Endodermal cell (in vitro differentiated cells): ENCODE results near the gene CIPC. TPM values are rescaled to one million over a fixed set of nuclear protein-coding genes. Genes with fewer than 3 reads are reported as not detected.

Experiments
- DNase-seq: peaks from one replicate; pipeline ENCODE4 v3.0.0-alpha.2; 2017
- H3K27ac ChIP-seq: 2 replicates; pipeline ENCODE4 v1.5.1; 2013; ENCODE audit warnings: mild to moderate bottlenecking, low read depth, low read length, moderate library complexity
- H3K27me3 ChIP-seq: 2 replicates; pipeline ENCODE4 v1.6.1; 2013; ENCODE audit warnings: mild to moderate bottlenecking, low read length, moderate library complexity; ENCODE audit not compliant: insufficient read depth, control insufficient read depth, poor library complexity, severe bottlenecking
- H3K36me3 ChIP-seq: 2 replicates; pipeline ENCODE4 v1.7.0; 2013; ENCODE audit warnings: mild to moderate bottlenecking, low read length, moderate library complexity; ENCODE audit not compliant: control insufficient read depth, insufficient read depth
- H3K4me1 ChIP-seq: one replicate; pipeline ENCODE4 v1.7.0; 2013; ENCODE audit warnings: low read length; ENCODE audit not compliant: control insufficient read depth, insufficient read depth
- H3K4me3 ChIP-seq: 2 replicates; pipeline ENCODE4 v1.5.1; 2013; ENCODE audit warnings: mild to moderate bottlenecking, low read length, moderate library complexity
- H3K9ac ChIP-seq: 2 replicates; pipeline ENCODE4 v1.6.1; 2013; ENCODE audit warnings: mild to moderate bottlenecking, low read length, moderate library complexity; ENCODE audit not compliant: poor library complexity, severe bottlenecking; ENCODE audit errors: extremely low read depth
- H3K9me3 ChIP-seq: 2 replicates; pipeline ENCODE4 v1.6.1; 2013; ENCODE audit warnings: mild to moderate bottlenecking, low read length, moderate library complexity; ENCODE audit not compliant: control insufficient read depth
- H3K27ac Mint-ChIP-seq: 2 replicates; pipeline ENCODE4 v1.8.0; 2020; ENCODE audit warnings: mixed read lengths
- H3K27me3 Mint-ChIP-seq: 2 replicates; pipeline ENCODE4 v1.8.0; 2021; ENCODE audit warnings: mild to moderate bottlenecking, mixed read lengths; ENCODE audit not compliant: insufficient read depth
- H3K36me3 Mint-ChIP-seq: 2 replicates; pipeline ENCODE4 v1.8.0; 2020; ENCODE audit warnings: low read depth, mixed read lengths
- H3K4me1 Mint-ChIP-seq: 2 replicates; pipeline ENCODE4 v1.8.0; 2020; ENCODE audit warnings: mixed read lengths
- H3K4me3 Mint-ChIP-seq: 2 replicates; pipeline ENCODE4 v1.8.0; 2020; ENCODE audit warnings: mild to moderate bottlenecking, moderate library complexity, mixed read lengths
- H3K9me3 Mint-ChIP-seq: 2 replicates; pipeline ENCODE4 v1.8.0; 2020; ENCODE audit warnings: mild to moderate bottlenecking, mixed read lengths
- WGBS, 2 experiments: methylation state at CpG; one replicate each; pipeline versions ENCODE4 v1.1.5 to v1.1.7; 2013; ENCODE audit warnings: missing lambda C conversion rate in 2 of 2, mixed read lengths in 1 of 2; ENCODE audit not compliant: insufficient coverage in 1 of 2, insufficient read length in 1 of 2; 5-methylcytosine and 5-hydroxymethylcytosine counted together
- total RNA-seq, 2 donors: library from RNA; stranded (reverse); fragmentation: NEBNext Ultra II Directional in 1 of 2; extraction: Animal tissue kit (Norgen Biotek cat#: 25700) in 1 of 2; gene quantifications; 2 replicates in 1 of 2; 3 replicates in 1 of 2; pipeline ENCODE4 v1.2.1, GENCODE V29; 2021
- TF ChIP-seq, protein P1 (sequence below): fragments of 200-600 bp; sonication (generic); conservative IDR thresholded peaks from 2 replicates; pipeline ENCODE4 v1.5.0; 2021; ENCODE audit warnings: antibody characterized with exemption, mild to moderate bottlenecking

The CIPC gene
- total RNA-seq, 2 donors from 2014 or later: 16.2 to 22.5 TPM

DNA sequence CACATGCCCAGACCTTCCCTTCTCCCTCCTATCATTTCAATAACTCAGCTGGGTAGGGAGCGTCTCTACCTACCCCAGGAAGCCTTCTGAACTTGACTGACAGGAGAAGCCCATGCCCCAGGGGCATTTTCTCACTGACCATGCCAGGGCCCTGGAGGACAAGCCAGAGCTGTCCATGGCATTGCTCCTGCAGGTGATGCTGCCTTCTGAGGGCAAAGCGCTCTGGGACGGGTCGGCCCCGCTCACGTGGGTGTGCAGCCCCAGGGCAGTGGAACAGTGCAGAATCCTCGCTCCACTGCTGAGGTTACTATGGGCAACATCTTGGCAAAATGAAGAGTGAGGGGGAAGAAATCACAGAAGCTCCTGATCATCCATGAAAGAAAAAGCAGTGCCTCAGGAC lies 28.5 kb upstream of the CIPC start:
- H3K36me3 Mint-ChIP-seq: no peaks in the 10 kb centered on the region
- no peak for DNase-seq
- Histone ChIP-seq H3K9me3 (no peaks in the 10 kb centered on the region), H3K4me1 (no peaks in the 10 kb centered on the region), H3K27me3 (no peaks in the 10 kb centered on the region), H3K36me3 (no peaks in the 10 kb centered on the region), H3K27ac (no peak overlapping the region), H3K4me3 (no peak overlapping the region), H3K9ac (no peak overlapping the region)
- H3K9me3 Mint-ChIP-seq: no peaks in the 10 kb centered on the region
- TF ChIP-seq, protein P1, sequence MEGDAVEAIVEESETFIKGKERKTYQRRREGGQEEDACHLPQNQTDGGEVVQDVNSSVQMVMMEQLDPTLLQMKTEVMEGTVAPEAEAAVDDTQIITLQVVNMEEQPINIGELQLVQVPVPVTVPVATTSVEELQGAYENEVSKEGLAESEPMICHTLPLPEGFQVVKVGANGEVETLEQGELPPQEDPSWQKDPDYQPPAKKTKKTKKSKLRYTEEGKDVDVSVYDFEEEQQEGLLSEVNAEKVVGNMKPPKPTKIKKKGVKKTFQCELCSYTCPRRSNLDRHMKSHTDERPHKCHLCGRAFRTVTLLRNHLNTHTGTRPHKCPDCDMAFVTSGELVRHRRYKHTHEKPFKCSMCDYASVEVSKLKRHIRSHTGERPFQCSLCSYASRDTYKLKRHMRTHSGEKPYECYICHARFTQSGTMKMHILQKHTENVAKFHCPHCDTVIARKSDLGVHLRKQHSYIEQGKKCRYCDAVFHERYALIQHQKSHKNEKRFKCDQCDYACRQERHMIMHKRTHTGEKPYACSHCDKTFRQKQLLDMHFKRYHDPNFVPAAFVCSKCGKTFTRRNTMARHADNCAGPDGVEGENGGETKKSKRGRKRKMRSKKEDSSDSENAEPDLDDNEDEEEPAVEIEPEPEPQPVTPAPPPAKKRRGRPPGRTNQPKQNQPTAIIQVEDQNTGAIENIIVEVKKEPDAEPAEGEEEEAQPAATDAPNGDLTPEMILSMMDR: no peak
- peaks cover 12% of the 10 kb centered on the region for H3K4me1 Mint-ChIP-seq
- WGBS, 2 experiments: 90 to 96% methylated on average over 5 to 7 of the region's 7 CpGs
- H3K27ac Mint-ChIP-seq: no peak overlapping the region
- no peaks in the 10 kb centered on the region for H3K27me3 Mint-ChIP-seq
- H3K4me3 Mint-ChIP-seq: no peak overlapping the region

DNA sequence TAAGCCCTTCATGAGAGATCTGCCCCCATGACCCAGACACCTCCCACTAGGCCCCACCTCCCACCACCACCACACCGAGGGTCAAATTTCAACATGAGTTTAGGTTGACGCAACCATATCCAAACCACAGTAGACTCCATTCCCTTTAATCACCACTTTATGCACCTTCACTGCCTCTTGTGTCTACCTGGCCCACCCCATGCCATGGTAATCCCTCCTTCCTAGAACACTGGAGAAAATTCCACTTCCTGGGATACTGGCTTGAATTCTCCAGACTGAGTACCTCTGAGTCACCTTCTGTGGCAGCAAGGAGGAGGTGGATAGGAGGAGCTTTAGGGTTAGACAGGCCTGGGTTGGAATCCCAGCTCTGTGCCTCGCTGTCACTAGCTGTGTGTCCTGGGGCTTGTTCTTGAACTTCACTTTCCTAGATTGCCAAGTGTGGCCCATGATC lies 26.1 kb upstream of the CIPC start:
- 84 to 93% methylated on average over 3 of the region's 3 CpGs for WGBS, 2 experiments
- TF ChIP-seq, protein P1: no peak
- peaks cover 3% of the 10 kb centered on the region for H3K4me1 ChIP-seq

DNA sequence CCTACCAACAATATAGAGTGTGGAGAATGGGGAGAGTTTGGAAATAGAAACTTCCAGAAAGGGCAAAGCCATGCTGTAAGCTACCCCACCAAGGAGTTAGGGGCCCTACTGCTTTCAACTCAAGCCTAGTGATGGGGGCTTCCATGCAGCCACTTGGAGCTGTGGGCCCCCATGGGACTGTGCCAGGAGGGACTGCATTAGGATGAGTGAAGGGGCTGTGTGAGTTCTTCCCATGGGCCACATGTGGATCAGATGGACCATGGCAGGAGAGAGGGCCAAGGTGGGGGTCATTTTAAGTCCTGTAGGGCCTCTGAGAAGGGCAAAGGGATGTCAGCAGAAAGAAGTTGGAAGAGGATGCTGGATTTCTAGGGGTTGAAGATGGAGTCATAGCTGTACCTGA lies 23.1 kb upstream of the CIPC start:
- TF ChIP-seq, protein P1: no peak
- H3K27ac ChIP-seq: no peak overlapping the region

More for the DNA sequence above, 26.1 kb upstream of the CIPC start:
- Histone ChIP-seq H3K36me3 (no peaks in the 10 kb centered on the region), H3K9ac (no peak overlapping the region), H3K27me3 (no peaks in the 10 kb centered on the region), H3K4me3 (no peak overlapping the region), H3K9me3 (no peaks in the 10 kb centered on the region), H3K27ac (no peak overlapping the region)
- no peaks in the 10 kb centered on the region for H3K36me3 Mint-ChIP-seq
- DNase-seq: peak; percentile 63
- peak overlapping the region; percentile 46 for H3K27ac Mint-ChIP-seq
- H3K4me3 Mint-ChIP-seq: no peak overlapping the region
- H3K27me3 Mint-ChIP-seq: no peaks in the 10 kb centered on the region
- peaks cover 26% of the 10 kb centered on the region for H3K4me1 Mint-ChIP-seq
- no peaks in the 10 kb centered on the region for H3K9me3 Mint-ChIP-seq

More for the DNA sequence above, 23.1 kb upstream of the CIPC start:
- no peaks in the 10 kb centered on the region for H3K27me3 ChIP-seq
- peaks cover 3% of the 10 kb centered on the region for H3K4me1 ChIP-seq
- peaks cover 4% of the 10 kb centered on the region for H3K9me3 ChIP-seq
- Mint-ChIP-seq H3K4me1 (peaks cover 26% of the 10 kb centered on the region), H3K9me3 (peaks cover 4% of the 10 kb centered on the region), H3K4me3 (no peak overlapping the region), H3K27ac (peak overlapping the region; percentile 35), H3K36me3 (no peaks in the 10 kb centered on the region), H3K27me3 (no peaks in the 10 kb centered on the region)
- H3K9ac ChIP-seq: no peak overlapping the region
- H3K4me3 ChIP-seq: no peak overlapping the region
- no peaks in the 10 kb centered on the region for H3K36me3 ChIP-seq
- DNase-seq: no peak
